ENCODE data around the gene SCYGR8.

DNA sequence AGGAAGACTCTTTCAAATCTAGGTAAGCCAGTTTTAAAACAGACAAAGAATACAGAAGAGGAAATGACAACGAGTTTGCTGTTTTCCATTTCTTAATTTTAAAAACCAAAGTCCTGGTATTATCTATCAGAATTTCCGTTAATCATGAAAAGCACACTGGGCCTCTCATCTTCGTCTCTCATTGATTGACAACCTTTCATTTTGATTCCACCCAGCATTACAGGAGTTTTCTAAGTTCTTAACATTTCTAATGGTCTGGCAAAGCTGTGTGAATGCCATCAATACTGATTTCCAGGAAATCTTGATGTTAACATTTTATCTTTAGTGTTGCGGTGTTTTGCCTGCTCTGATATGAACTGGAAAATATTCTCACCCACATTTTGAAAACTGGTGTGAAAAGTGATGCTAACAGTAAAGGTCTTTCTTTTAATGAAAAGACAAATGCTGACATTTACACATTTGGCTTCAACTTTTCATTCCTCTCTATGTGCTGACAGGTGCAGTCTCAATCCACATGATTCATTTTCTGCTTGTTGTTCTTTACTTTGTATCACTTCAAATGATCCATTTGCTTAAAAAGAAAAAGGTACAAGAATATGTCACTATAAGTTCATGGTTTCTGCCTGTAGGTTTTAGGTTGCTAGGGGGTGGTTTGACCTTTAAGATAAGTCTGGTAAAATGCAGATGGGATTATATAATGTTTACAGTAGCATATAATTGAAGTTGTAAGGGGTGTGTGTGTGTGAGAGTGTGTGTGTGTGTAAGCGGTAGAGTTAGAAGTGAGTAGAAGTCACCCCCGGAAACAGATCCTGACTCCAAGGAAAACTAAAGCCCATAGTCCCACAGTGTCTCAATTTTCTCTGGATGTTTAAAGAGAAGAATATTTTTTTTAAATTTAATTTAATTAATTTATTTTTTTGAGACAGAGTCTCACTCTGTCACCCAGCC is 29.5 kb downstream of the SCYGR8 start:
- TF ChIP-seq, protein P1, sequence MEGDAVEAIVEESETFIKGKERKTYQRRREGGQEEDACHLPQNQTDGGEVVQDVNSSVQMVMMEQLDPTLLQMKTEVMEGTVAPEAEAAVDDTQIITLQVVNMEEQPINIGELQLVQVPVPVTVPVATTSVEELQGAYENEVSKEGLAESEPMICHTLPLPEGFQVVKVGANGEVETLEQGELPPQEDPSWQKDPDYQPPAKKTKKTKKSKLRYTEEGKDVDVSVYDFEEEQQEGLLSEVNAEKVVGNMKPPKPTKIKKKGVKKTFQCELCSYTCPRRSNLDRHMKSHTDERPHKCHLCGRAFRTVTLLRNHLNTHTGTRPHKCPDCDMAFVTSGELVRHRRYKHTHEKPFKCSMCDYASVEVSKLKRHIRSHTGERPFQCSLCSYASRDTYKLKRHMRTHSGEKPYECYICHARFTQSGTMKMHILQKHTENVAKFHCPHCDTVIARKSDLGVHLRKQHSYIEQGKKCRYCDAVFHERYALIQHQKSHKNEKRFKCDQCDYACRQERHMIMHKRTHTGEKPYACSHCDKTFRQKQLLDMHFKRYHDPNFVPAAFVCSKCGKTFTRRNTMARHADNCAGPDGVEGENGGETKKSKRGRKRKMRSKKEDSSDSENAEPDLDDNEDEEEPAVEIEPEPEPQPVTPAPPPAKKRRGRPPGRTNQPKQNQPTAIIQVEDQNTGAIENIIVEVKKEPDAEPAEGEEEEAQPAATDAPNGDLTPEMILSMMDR (IDR thresholded peaks at IDR 0.05) = no peak
- no peak for TF ChIP-seq ZFX (IDR thresholded peaks at IDR 0.05; ENCODE audit: borderline replicate concordance)
